Uterus (tissue), 2 donors: ENCODE data around the gene MIPOL1.

Source experiments
- CTCF ChIP-seq, 4 experiments: fragments of 200-600 bp in 2 of 4; fragments of 450-650 bp in 2 of 4; sonication (generic) in 2 of 4; IDR thresholded peaks; one replicate each; pipeline ENCODE4 v1.5.1; 2016 to 2019; ENCODE audit warnings: antibody characterized with exemption in 4 of 4, mild to moderate bottlenecking in 2 of 4, moderate library complexity in 1 of 4
- POLR2A ChIP-seq, 2 donors: fragments of 450-650 bp; IDR thresholded peaks; one replicate each; pipeline ENCODE4 v1.6.1; 2016; ENCODE audit warnings: antibody characterized with exemption in 2 of 2, mild to moderate bottlenecking in 1 of 2, moderate library complexity in 1 of 2

GRCh38 chr14:37501877-37502276, 304.1 kb downstream of the MIPOL1 start:
- TF ChIP-seq CTCF (IDR thresholded peaks at IDR 0.05) (no peak), POLR2A (IDR thresholded peaks at IDR 0.05) (no peak)
